Right renal pelvis (tissue), 4 donors: Measurements from ENCODE around the gene TBCK. TPM values are rescaled to one million over a fixed set of nuclear protein-coding genes. Genes with fewer than 3 reads are reported as not detected.

ENCODE experiments used
- DNase-seq, 4 donors: peaks; one replicate each; pipeline ENCODE4 v3.0.0-alpha.2; 2013; ENCODE audit warnings: low read depth in 4 of 4, low spot score in 3 of 4, missing footprints in 1 of 4
- polyA plus RNA-seq, 4 donors: library from polyadenylated mRNA; unstranded; fragments of 120-200 nt; gene quantifications; one replicate each; pipeline ENCODE4 v1.2.1, GENCODE V29; 2013; ENCODE audit not compliant: insufficient read length in 4 of 4

TBCK gene
- polyA plus RNA-seq, result 10 to 100 TPM; 54.1 to 68.1 (median 61.4) TPM

DNA sequence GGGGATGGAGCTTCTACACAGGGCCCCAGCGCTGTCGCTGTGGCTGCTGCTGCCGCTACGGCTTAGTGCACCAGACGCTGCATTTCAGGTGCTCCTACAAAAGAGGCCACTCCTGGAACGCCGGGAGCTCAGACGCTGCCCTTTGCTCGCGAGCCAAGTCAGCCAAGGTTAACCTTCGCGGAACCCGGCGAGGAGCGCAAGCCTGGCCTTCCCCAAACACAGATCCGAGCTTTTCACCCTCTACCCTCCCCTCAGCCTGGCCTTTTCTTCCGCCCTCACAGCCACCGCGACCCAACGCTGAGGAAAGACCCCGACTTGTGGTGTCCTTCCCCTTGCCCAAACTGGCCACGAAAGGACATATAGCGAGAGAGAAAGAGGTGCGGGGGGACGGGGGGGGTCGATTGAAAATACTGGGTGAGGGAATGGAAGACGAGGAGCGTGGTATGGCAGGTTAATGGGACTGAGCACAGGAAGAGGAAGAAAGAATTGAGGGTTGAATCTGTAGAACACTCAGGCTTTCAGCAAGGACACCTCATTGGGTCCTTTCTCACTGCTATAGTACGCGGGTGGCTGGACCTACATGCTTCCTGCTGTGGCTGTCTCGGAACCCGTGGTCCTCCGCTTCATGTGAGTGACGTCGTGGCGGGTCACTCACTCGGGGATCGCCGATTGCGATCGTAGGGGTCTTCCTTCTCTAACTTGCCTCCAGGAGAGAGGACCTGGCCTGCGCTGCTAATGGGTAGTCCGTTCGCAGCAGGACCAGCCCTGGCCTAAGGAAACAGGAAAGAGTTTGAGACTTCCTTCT is at the start of gene TBCK, which contains the start of gene AIMP1:
Gene TBCK (minus strand): TSS at position 242 of the 805 bp plus-strand sequence. CDS start 7,249 bp downstream, outside the sequence.
Gene AIMP1 (plus strand): TSS at position 583 of the 805 bp plus-strand sequence. CDS start 8,460 bp downstream, outside the sequence.
- peak; percentile 92 to 94 (median 93) for DNase-seq

DNA sequence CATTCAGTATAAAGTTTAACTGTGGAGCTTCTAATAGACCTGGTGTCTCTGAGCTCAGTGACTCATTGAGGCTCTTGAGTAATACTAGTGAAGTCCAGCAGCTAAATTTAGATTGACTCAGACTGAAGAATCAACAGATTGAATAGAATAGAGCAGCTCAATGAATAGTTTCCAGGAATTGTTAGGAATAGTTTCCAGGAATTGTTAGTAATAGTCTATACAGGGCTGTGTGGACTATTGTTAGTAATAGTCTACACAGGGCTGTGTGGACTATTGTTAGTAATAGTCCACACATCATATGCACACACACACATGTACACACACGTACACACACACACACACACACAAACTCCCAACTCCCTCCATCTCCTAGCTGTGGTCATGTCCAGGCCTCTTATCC is 49.6 kb upstream of the TBCK start:
- DNase-seq, result no peak

DNA sequence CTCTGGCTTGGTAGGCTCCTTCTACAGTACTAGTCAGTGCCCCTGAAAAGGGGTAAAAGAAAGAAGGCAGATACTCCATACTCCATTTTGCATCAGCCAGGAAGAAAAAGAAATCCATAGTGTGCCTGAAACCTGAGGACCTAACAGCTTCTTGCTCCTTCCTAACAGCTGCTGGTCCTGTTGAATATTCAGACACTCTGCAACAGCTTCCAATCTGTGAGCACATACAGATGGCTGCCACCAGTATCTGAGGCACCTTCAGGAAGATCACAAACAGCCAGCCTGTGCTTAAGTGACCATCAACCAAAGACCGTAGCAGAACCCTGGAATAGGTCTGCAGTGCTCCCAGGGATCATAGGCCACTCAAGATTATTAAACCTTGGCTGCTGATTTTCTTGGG is 48.3 kb upstream of the TBCK start:
- no peak for DNase-seq

DNA sequence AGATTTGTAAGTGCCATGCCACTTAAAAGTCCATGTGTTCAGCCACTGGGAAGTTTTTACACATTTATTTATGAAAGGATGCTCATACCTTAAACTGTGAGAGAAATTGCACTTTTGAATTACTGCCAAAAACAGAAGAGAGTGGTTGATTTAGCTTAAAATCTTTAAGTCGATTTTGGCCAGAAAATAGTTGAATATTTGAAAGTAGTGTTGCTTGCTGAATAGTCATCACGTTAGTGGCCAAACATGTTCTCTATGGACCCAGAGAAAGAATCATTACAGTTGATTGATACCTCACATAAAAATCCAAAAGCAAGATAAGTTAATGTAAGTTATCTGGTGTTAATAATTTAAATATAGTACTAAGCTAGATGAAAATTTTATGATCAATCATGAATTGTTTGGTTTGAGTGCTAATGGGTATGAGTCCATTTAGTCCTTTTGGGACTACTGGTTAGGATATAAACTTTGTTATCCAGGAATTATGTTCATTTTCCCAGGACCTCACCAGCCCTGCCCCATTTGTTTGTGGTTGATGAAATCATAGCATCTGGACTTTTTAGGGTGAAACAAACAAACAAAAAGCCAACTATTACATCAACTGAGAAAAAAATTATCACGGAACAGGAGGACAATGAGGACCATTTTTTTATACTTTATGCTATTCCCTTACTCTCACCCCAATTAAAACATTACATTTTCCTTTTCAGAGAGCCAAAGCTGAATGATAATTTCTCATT is 46.2 kb upstream of the TBCK start:
- DNase-seq, result no peak

DNA sequence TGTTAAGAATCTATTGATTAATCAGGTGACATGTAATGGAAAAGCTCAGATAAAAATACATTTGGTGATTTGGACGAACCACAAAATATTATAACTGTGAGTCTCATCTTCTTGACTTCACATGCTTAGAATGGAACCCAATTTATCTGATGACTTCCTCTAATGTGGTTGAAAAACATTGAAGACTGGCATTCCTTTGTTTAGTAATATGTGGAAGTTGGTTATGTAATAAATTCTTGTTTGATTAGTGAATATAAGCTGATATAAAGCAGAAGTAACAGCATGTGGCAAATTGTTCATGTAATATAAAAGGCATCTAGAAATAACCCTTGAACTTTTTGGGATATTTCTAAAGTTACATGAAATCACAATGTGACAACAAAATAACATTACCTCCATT is 42.9 kb upstream of the TBCK start:
- DNase-seq, result no peak

DNA sequence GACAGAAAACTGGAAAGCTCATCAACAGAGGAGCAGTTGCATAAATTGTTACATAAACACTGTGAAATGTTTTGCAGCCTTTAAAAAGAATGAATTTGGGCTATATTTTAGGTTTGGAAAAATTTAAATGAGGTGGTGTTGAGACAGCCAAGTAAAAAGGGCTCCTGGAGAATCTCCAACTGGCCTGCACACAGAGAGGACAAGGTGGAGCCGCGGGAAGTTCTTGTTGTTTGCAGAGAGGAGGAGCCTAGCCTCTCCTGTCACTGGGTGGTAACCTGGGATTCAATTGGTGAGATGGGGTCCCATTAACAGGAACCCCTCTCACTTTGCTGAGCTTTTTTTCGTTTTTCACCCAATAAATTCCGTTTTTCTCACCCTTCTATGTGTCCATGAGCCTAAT is 39.2 kb upstream of the TBCK start:
- no peak for DNase-seq

DNA sequence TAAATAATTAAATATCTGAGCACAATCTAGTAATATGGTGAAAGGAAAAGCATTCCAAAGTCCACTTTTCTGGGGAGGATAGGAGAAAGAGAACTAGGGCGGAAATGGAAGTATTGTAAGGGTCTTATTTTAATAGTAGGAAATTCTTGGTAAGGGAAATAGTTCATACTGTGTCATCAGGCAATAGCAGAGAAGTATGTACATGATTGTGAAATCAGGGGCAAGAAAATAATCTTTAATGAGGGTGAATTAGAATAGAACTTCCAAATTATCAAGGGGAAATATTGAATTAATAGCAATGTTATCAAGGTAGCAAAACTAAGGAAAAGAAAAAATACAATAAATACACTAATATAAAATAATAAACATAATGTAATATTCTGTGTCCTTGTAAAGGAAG is 37.8 kb upstream of the TBCK start:
- no peak for DNase-seq

DNA sequence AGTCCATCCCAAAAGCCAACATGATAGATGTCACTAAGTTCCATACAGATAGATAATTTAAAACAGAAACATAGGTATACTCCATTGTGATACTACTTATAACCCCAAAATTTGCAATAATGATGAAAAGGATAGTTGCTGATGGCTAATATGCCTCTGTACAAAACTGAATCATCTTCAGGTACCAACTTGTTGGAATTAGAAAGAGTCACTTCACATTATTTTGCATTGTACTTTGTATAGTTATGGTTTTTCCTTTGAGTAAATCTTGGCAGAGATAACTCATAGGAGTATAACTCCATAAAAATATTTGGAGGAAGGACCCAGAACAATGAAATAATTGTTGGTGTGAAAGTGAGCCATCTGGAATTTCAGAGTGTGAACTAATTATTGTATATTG is 35.0 kb upstream of the TBCK start:
- no peak for DNase-seq

DNA sequence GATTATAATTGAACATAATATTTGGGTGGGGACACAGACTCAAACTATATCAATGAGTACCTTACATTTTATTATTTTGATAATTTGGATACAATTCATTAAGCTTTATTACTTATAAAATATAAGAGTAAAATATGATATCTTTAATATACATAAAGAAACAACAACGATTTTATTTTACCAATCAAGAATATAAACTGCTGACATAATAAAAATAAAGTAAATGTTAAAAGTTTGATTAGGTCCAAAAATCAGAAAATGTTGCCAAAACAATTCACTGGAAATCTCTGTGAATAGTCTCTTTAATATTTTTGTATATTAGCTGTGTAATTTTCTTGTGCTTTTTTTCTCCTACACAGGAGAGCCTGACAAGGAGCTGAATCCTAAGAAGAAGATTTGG is 31.2 kb upstream of the TBCK start:
- DNase-seq, result no peak

DNA sequence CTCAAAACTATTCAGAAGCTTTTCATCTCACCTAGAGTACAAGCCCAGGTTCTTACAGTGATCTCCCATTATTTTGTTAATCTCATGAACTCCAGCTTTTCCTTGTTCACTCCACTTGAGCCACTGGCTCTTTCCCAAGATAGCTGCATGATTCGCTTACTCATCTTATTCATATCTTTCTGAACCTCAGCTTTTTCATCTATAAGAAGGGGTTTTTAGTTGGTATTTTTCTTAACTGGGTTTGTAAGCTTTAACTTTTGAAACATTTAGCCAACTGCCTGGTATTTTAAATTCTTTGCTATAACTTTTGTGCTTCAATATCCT is 28.6 kb upstream of the TBCK start:
- no peak for DNase-seq

DNA sequence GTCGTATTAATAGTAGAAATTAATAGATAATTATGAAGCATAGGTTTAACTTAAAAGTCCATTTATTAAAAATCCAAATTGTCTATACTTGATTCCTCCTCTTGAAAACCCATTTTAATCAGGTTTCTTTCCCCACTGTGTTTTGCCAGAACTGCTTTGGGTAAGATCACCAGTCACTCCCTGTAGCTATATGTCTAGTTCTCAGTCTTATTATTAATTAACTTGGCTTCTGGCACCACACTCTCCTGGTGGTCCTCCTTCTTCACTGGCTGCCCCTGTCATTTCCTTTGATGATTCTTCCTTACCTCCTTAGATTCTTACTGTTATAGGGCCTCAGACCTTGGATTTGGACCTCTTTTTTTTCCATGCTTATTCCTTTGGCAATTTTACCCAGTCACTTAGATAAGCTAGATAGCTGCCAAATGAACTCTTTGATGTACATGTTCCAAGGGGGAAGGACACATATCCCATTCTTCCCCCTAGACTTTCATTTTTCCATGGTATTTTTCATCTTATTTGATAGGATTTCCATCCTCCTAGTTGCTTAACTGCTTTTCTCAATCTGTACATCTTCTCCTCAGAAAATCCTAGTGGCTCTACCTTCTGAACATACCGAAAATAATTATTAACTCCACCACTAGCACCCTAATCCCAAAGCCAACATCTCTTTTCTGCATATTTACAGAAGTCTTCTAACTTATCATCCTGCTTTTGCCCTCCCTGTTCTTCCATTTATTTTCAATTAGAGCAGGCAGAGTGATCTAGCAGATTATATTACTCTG is 28.0 kb upstream of the TBCK start:
- no peak for DNase-seq

DNA sequence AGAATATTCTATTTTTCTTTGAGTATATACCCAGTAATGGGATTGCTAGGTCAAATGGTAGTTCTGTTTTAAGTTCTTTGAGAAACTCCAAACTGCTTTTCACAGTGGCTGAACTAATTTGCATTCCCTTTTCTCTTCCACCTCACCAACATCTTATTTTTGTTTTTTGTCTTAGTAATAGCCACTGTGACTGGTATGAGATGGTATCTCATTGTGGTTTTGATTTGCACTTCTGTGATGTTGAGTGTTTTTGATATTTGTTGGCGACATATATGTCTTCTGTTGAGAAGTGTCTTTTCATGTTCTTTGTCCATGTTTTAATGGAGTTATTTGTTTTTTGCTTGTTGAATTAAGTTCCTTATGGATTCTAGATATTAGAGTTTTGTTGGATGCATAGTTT is 24.8 kb upstream of the TBCK start:
- DNase-seq, result no peak

DNA sequence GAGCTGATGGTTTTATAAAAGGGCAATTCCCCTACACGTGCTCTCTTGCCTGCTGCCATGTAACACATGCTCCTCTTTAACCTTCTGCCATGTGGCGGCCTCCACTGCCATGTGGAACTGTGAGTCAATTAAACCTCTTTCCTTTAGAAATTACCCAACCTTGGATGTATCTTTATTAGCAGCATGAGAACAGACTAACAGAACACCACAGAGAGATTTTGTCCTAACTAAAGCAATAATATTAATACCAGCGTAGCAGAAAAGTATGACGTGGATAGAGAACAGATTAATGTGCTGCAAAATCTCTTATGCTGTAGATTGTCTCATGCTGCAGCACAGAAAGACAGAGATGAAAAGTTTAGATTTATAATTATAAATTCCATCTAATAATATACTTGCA is 23.4 kb upstream of the TBCK start:
- no peak for DNase-seq

DNA sequence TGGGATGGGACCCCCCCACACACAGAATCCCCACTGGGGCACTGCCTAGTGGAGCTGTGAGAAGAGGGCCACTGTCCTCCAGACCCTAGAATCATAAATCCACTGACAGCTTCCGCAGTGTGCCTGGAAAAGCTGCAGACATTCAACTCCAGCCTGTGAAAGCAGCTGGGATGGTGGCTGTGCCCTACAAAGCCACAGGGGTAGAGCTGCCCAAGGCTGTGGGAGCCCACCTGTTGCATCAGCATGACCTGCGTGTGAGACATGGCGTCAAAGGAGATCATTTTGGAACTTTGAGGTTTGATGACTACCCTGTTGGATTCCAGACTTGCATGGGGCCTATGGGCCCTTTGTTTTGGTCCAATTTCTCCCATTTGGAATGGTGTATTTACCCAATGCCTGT is 22.7 kb upstream of the TBCK start:
- DNase-seq, result no peak

DNA sequence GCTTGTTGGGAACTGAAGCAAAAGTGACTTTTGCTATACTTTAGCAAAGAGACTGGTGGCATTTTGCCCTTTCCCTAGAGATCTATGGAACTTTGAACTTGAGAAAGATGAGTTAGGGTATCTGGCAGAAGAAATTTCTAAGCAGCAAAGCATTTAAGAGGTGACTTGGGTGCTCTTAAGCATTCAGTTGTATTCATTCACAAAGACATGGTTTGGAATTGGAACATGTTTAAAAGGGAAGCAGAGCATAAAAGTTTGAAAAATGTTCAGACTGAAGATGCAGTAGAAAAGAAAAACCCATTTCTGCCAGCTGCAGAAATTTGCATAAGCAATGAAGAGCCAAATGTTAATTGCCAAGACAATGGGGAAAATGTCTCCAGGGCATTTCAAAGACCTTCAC is 21.9 kb upstream of the TBCK start:
- no peak for DNase-seq

DNA sequence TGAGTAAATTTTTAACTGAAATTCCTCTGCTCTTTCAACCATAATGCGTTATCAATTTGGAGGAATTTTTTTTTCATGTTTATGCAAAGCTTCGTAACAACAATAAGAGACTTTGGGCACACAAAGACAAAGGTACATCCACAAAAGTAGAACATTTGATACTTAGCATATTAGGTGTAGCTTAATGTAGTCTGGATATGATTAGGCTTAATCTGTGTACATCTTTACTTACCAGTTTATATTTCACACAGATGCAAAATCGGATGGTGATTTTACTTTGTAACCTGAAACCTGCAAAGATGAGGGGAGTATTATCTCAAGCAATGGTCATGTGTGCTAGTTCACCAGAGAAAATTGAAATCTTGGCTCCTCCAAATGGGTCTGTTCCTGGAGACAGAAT is 20.6 kb upstream of the TBCK start:
- DNase-seq, result no peak

DNA sequence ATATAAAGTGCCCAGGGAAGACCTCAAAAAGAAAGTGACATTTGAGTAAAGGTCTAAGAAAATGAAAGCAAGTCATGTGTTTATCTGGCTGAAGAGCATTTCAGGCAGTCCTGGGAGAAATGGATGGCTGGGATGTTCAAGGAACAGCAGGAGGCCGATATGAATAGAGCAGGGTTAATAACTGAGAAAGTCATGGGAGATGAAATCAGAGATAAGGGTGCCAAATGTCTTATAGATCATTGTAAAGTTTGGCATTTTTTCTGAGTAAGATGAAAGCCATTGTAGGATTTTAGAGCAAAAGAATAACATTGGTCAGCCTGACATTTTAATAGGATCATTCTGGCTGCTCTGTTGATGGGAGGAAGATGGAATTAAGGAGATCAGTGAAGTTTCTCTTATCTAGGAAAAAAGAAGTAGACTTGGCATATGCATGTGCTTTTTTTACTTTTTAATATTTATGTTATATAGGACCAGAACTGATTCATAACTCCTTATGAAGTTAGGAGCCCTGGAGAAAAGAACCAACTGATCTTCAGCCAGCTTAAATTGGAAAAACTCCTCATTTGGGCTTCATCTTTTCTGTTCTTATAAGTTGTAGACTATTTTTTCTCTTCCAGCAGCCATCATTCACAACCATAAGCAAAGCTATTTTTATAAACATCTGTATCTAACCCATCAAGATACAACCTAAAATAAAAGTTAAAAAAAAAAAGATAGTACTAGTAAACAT is 18.9 kb upstream of the TBCK start:
- no peak for DNase-seq

DNA sequence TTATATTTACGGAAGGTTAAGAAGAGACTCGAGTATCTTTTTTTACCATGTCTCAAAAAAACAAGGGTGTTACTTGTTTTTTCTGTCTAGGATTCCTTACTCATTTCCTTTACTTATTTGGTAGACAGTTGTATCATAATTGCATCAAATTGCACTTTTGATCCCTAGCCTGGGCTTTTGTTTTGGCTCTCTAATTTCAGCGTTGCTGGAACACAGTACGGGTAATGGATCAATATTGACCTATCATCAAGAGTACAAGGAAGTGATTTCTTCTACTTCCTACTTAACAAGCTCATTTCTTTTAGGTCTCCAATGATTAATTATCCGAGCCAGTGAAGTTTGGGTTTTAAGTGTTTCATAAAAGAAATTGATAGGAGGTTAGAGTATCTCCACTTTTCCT is 17.2 kb upstream of the TBCK start:
- DNase-seq, result no peak

DNA sequence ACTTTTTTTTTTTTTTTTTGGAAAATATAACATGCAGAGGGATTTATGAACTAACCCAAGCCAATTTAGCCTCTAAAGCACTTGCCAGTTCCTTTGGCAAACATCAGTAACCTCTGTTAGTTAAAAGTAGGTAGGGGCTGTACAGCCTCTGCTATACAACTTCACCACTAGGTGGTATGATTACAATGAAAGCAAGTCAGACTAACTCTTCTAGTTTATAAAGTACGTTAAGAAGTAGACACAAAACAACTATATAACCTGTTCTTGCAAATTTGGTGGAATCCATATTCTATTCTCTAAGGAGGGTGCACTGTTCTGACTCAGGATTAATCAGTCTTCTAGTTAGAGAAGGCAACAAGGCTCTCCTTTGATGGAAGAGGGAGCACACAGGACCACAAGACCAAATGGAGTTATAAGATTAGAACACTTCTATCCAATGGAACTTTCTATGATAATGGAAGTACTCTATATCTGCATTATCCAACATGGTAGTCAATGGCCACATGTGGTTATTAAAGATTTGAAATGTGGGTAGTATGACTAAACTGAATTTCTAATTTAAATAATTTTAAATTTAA is 13.1 kb upstream of the TBCK start:
- peak in 1 of 4 donors; percentile 16 for DNase-seq

DNA sequence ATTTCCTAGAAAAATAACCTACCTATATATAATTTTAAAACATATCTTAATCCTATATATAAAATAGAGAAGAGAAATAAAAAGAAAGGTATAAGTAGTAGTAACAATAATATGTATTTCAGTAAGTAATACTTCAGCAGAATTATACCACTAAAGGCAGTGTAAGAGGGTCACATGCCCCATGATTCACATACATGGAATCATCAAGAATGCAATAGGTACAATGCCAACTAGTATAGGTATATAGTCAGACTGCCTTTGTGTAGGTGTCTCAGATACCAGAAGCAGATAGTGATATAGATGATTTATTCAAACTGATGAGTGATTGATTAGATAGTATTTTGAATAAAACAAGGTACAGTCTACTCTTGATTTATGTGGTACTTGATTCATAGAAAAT is 9.8 kb upstream of the TBCK start:
- DNase-seq, result no peak
